Neural cell (in vitro differentiated cells): ENCODE results near the gene XKR3.

Experiments used
- EP300 ChIP-seq: fragments of 450-650 bp; conservative IDR thresholded peaks from 2 replicates; pipeline ENCODE4 v1.6.1; 2014; ENCODE audit warnings: antibody characterized with exemption, mild to moderate bottlenecking, moderate library complexity; ENCODE audit not compliant: poor library complexity, severe bottlenecking
- EZH2 ChIP-seq: fragments of 200-600, 300-800 bp; shearing (Covaris generic), sonication (generic); IDR thresholded peaks from 2 replicates; pipeline ENCODE4 v1.6.1; 2014; ENCODE audit warnings: antibody characterized with exemption, low read length, borderline replicate concordance, mild to moderate bottlenecking; ENCODE audit not compliant: insufficient read depth, poor library complexity, severe bottlenecking
- MXI1 ChIP-seq: fragments of 450-650 bp; conservative IDR thresholded peaks from 2 replicates; pipeline ENCODE4 v1.6.1; 2014; ENCODE audit warnings: antibody characterized with exemption, mild to moderate bottlenecking; ENCODE audit not compliant: poor library complexity, severe bottlenecking
- POLR2AphosphoS5 ChIP-seq: IDR thresholded peaks from 2 replicates; pipeline ENCODE4 v1.6.1; 2012
- RAD21 ChIP-seq: fragments of 450-650 bp; conservative IDR thresholded peaks from 2 replicates; pipeline ENCODE4 v1.6.1; 2014; ENCODE audit warnings: antibody characterized with exemption, mild to moderate bottlenecking, moderate library complexity
- SMC3 ChIP-seq: fragments of 450-650 bp; conservative IDR thresholded peaks from 2 replicates; pipeline ENCODE4 v1.6.1; 2014; ENCODE audit warnings: antibody characterized with exemption, mild to moderate bottlenecking, moderate library complexity; ENCODE audit not compliant: poor library complexity
- TAF1 ChIP-seq: IDR thresholded peaks from 2 replicates; pipeline ENCODE4 v1.6.1; 2012; ENCODE audit warnings: low read depth
- TF ChIP-seq, protein P1 (sequence below): fragments of 450-650 bp; IDR thresholded peaks from 2 replicates; pipeline ENCODE4 v1.5.1; 2014; ENCODE audit warnings: antibody characterized with exemption, mild to moderate bottlenecking, moderate library complexity; ENCODE audit not compliant: poor library complexity, severe bottlenecking
- TF ChIP-seq, protein P2 (sequence below): IDR thresholded peaks from 2 replicates; pipeline ENCODE4 v1.6.1; 2012; ENCODE audit warnings: borderline replicate concordance

DNA sequence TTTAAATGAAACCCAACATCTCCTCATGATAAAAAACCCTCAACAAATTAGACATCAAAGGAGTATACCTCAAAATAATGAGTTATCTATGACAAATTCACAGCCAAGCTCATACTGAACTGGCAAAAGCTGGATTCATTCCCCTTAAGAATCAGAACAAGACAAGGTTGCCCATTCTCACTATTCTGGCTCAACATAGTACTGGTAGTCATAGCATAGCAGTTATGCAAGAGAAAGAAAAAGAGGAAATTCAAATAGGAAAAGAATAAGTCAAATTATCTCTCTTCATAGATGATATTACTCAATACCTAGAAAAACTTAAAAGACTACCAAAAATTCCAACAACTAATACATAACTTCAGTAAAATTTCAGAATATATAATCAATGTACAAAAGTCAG lies 29.4 kb upstream of the XKR3 start:
- TF ChIP-seq EP300 (no peak), POLR2AphosphoS5 (no peak), SMC3 (no peak), RAD21 (no peak), EZH2 (no peak), TAF1 (no peak), MXI1 (no peak)
- TF ChIP-seq, protein P1, sequence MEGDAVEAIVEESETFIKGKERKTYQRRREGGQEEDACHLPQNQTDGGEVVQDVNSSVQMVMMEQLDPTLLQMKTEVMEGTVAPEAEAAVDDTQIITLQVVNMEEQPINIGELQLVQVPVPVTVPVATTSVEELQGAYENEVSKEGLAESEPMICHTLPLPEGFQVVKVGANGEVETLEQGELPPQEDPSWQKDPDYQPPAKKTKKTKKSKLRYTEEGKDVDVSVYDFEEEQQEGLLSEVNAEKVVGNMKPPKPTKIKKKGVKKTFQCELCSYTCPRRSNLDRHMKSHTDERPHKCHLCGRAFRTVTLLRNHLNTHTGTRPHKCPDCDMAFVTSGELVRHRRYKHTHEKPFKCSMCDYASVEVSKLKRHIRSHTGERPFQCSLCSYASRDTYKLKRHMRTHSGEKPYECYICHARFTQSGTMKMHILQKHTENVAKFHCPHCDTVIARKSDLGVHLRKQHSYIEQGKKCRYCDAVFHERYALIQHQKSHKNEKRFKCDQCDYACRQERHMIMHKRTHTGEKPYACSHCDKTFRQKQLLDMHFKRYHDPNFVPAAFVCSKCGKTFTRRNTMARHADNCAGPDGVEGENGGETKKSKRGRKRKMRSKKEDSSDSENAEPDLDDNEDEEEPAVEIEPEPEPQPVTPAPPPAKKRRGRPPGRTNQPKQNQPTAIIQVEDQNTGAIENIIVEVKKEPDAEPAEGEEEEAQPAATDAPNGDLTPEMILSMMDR: no peak
- TF ChIP-seq, protein P2, sequence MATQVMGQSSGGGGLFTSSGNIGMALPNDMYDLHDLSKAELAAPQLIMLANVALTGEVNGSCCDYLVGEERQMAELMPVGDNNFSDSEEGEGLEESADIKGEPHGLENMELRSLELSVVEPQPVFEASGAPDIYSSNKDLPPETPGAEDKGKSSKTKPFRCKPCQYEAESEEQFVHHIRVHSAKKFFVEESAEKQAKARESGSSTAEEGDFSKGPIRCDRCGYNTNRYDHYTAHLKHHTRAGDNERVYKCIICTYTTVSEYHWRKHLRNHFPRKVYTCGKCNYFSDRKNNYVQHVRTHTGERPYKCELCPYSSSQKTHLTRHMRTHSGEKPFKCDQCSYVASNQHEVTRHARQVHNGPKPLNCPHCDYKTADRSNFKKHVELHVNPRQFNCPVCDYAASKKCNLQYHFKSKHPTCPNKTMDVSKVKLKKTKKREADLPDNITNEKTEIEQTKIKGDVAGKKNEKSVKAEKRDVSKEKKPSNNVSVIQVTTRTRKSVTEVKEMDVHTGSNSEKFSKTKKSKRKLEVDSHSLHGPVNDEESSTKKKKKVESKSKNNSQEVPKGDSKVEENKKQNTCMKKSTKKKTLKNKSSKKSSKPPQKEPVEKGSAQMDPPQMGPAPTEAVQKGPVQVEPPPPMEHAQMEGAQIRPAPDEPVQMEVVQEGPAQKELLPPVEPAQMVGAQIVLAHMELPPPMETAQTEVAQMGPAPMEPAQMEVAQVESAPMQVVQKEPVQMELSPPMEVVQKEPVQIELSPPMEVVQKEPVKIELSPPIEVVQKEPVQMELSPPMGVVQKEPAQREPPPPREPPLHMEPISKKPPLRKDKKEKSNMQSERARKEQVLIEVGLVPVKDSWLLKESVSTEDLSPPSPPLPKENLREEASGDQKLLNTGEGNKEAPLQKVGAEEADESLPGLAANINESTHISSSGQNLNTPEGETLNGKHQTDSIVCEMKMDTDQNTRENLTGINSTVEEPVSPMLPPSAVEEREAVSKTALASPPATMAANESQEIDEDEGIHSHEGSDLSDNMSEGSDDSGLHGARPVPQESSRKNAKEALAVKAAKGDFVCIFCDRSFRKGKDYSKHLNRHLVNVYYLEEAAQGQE: no peak
